T47D (cell line): ENCODE data around the gene PCCA.

Experiments used
- DNase-seq, 2 experiments: peaks; one replicate each; pipeline versions ENCODE4 v3.0.0 to v3.0.0-alpha.2; 2011 to 2012; ENCODE audit warnings: low read depth in 1 of 2, low spot score in 1 of 2
- JUND ChIP-seq: IDR thresholded peaks from 2 replicates; pipeline ENCODE4 v1.6.1; 2012; ENCODE audit warnings: low read depth
- in situ Hi-C: cut with HindIII; loops from 2 replicates; pipeline ENCODE4 v1.10.0; 2016; ENCODE audit warnings: low sequenced_read_pairs, low pct_unique_long_range_greater_than_20kb

PCCA gene

DNA sequence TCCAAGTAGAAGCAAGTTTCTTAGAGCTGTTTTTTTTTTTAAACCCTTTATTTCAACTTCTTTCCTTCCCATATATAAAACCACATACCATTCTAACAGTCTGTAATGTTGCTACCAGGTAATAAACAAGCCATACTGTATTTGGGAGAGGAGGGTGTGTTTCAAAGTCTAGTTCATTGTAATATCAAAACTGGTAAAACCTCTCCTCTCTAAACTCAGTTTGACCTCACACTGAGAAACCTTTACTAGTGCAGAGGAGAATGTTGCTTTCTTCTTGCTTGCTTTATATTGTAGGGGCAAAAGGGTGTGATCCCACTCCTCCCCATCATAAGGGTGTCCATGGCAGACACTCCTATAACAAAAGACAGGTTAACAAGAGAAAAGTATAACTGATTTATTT lies 344.6 kb downstream of the PCCA start:
- no peak for DNase-seq
- no peak for TF ChIP-seq JUND
- in situ Hi-C loops: no loop called here

GRCh38 chr13:100434010-100434763 lies 345.3 kb downstream of the PCCA start:
- in situ Hi-C loops: no loop called here
- no peak for TF ChIP-seq JUND
- no peak for DNase-seq

GRCh38 chr13:100436099-100436498 lies 347.2 kb downstream of the PCCA start:
- in situ Hi-C loops: no loop called here
- DNase-seq: peak in 1 of 2 experiments; percentile 35
- no peak for TF ChIP-seq JUND

GRCh38 chr13:100438059-100438788 lies 349.3 kb downstream of the PCCA start:
- in situ Hi-C loops: no loop called here
- TF ChIP-seq JUND: no peak
- no peak for DNase-seq

DNA sequence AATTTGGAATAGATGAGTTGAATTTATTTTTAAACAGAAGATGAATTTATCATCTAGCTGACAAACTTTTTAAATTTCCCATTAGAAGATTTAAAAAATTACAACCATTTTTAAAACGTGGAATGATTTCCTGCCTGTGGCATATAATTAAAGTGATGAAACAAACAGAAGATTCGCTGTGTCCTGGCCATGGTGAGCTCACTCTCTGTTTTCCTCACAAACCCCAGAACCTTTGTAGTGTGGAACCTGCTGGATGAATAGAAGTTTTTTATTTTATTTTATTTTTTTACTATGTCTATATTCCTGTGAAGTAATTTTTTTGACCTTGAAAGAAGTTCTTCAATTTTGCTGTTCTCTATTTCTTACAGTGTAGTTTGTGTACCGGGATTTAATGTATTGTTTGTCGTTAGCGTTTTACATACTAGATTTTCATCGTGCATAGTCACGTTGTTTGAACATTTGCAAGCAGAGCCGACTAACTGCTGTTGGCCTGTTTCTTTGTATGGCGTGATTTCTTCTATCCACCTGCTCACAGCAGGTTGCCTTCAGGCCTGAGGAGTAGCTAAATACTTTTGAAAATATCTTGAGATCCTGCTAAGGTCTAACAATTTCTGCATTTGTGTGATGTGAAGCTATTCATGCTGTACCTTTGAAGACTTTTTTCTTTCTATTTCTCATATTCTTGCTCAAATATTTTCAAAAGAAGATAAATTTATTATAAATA lies 350.5 kb downstream of the PCCA start:
- TF ChIP-seq JUND: no peak
- in situ Hi-C loops: no loop called here
- DNase-seq: no peak

- in situ Hi-C loops: no loop called here
- TF ChIP-seq JUND: no peak
- no peak for DNase-seq
Observed at GRCh38 chr13:100440751-100441425, 352.0 kb downstream of the PCCA start.

DNA sequence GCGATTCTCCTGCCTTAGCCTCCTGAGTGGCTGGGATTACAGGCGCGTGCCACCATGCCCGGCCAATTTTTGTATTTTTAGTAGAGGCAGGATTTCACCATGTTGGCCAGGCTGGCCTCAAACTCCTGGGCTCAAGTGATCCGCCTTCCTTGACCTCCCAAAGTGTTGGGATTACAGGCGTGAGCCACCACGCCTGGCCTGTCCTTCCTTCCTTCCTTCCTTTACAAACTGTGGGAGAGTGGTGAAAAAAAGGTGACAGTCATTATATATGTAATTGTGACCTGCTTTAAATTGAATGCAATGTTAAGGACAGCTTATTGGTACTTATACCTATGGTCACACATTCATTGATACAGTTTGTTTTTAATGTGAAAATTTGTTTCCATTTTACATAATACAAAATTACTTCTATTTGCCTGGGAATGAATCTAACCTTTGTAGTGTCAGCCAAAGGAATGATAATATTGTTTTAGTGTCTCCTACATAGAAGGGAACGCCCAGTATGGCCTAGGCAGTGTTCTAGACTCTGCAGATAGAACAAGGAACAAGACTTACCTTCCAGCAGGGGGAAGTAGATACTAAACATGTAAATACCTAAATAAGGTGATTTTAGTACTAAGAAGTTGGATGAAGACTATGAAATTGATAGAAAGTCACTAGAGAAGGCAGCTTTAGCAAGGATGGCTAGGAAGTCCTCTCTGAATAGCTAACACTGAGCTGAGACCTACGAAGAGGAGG lies 353.4 kb downstream of the PCCA start:
- in situ Hi-C loops: no loop called here
- DNase-seq: no peak
- no peak for TF ChIP-seq JUND

DNA sequence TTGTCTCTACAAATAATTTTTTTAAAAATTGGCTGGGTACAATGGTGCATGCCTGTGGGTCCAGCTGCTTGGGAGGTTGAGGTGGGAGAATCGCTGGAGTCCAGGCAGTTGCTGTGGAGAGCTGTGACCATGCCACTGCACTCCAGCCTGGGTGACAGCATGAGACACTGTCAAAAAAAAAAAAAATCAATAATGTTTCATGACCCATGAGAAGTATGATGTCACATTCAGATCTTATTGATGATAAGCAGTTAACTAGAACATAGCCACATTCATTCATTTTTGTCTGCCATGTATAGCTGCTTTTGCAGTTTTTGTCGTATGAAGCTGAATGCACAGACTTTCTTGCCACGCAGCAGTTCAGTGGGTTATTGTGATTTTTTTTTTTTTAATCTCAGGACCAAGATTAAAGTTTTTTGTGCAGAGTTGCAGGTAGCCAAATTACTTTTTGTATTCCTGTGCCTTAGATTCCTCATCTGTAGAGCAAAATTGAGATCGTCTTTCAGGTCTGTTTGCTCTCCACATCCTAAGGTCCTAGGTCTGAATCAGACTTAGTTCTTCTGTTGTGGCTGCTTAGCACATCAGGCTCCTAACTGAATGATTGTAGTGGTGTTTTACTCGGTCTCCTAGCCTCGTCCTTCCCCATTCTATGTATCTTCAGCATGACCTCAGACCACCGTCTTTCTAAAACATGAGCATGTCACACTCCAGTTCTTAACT lies 354.5 kb downstream of the PCCA start:
- TF ChIP-seq JUND: no peak
- in situ Hi-C loops: no loop called here
- no peak for DNase-seq

DNA sequence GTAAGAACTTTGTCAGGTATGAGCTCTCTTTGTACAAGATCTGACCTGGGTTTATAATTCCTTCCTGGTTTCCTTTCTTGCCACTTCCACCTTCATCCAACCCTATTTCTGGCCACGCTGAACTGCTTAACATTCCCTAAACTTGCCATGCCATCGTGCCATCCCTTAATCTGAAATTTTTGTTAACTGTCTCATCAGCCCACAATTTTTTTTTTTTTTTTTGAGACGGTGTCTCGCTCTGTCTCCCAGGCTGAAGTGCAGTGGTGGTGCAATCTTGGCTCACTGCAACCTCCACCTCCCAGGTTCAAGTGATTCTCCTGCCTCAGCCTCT lies 355.1 kb downstream of the PCCA start:
- no peak for TF ChIP-seq JUND
- DNase-seq: no peak
- in situ Hi-C loops: no loop called here

GRCh38 chr13:100447831-100448230 lies 358.9 kb downstream of the PCCA start:
- DNase-seq: no peak
- in situ Hi-C loops: no loop called here
- no peak for TF ChIP-seq JUND

- in situ Hi-C loops: no loop called here
- TF ChIP-seq JUND: no peak
- DNase-seq: no peak
Observed at GRCh38 chr13:100451923-100452322, 363.0 kb downstream of the PCCA start.
